ENCODE results near the gene NCKAP5.

- TF ChIP-seq, protein P1, sequence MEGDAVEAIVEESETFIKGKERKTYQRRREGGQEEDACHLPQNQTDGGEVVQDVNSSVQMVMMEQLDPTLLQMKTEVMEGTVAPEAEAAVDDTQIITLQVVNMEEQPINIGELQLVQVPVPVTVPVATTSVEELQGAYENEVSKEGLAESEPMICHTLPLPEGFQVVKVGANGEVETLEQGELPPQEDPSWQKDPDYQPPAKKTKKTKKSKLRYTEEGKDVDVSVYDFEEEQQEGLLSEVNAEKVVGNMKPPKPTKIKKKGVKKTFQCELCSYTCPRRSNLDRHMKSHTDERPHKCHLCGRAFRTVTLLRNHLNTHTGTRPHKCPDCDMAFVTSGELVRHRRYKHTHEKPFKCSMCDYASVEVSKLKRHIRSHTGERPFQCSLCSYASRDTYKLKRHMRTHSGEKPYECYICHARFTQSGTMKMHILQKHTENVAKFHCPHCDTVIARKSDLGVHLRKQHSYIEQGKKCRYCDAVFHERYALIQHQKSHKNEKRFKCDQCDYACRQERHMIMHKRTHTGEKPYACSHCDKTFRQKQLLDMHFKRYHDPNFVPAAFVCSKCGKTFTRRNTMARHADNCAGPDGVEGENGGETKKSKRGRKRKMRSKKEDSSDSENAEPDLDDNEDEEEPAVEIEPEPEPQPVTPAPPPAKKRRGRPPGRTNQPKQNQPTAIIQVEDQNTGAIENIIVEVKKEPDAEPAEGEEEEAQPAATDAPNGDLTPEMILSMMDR (IDR thresholded peaks at IDR 0.05; ENCODE audit: low read depth, low read length): no peak
- TF ChIP-seq POLR2A (IDR thresholded peaks at IDR 0.05; ENCODE audit: extremely low read depth, insufficient read length): no peak
- TF ChIP-seq MAX (IDR thresholded peaks at IDR 0.05; ENCODE audit: low read depth, low read length): no peak
Measured at GRCh38 chr2:132979339-132980093, 588.7 kb downstream of the NCKAP5 start.

Data from NB4 (cell line).